AG04450 (cell line): Measurements from ENCODE around the gene KEL. TPM values are rescaled to one million over a fixed set of nuclear protein-coding genes. Genes with fewer than 3 reads are reported as not detected.

Experiments
- CTCF ChIA-PET: fragments of 300-600, 350-600 bp; formaldehyde crosslinking; extraction: SDS; loops from one replicate; lab custom pipeline; 2022; ENCODE audit warnings: antibody characterized with exemption, inconsistent platforms; lab: Charles Lee
- POLR2A ChIA-PET: fragments of 350-600 bp; formaldehyde crosslinking; extraction: SDS; loops from one replicate; lab custom pipeline; 2021; ENCODE audit warnings: antibody characterized with exemption, inconsistent platforms; lab: Yijun Ruan, JAX
- DNase-seq: peaks from one replicate; pipeline ENCODE4 v3.0.0-alpha.2; 2011; ENCODE audit warnings: low read depth, low spot score
- H3K27ac ChIP-seq: one replicate; pipeline ENCODE4 v1.5.1; 2012; ENCODE audit warnings: low read depth, low read length, control low read depth
- H3K27me3 ChIP-seq: one replicate; pipeline ENCODE4 v1.6.0; 2012; ENCODE audit warnings: low read length; ENCODE audit not compliant: control insufficient read depth, insufficient read depth
- H3K4me3 ChIP-seq: 2 replicates; pipeline ENCODE4 v1.5.1; 2011; ENCODE audit warnings: mild to moderate bottlenecking, low read depth, low read length, control low read depth
- H3K9me3 ChIP-seq: 2 replicates; pipeline ENCODE4 v1.5.1; 2012; ENCODE audit warnings: low read length; ENCODE audit not compliant: control insufficient read depth, insufficient read depth
- CTCF ChIP-seq: IDR thresholded peaks from 2 replicates; pipeline ENCODE4 v1.5.1; 2011; ENCODE audit warnings: low read depth, low read length, control low read depth, inconsistent platforms
- polyA plus RNA-seq: library from polyadenylated mRNA; depleted of rRNA; stranded (reverse); fragments of >200 nt; gene quantifications from 2 replicates; pipeline ENCODE4 v1.2.3, GENCODE V29; 2011

KEL gene
- polyA plus RNA-seq, 1 experiment: 0.09 TPM

- no peaks in the 10 kb centered on the region for H3K27me3 ChIP-seq
- no peak for DNase-seq
- TF ChIP-seq CTCF: no peak
- H3K27ac ChIP-seq: no peak overlapping the region
- ChIA-PET CTCF (no interaction called here), POLR2A (no interaction called here)
- no peaks in the 10 kb centered on the region; the same call in 1 of the 2 replicates for H3K9me3 ChIP-seq
- H3K4me3 ChIP-seq: no peak overlapping the region
These were observed 12.5 kb upstream of the KEL start for GRCh38 chr7:142974626-142975025.

- Histone ChIP-seq H3K27ac (no peak overlapping the region), H3K4me3 (no peak overlapping the region), H3K9me3 (no peaks in the 10 kb centered on the region; the same call in 1 of the 2 replicates), H3K27me3 (no peaks in the 10 kb centered on the region)
- DNase-seq: no peak
- ChIA-PET CTCF (no interaction called here), POLR2A (no interaction called here)
- no peak for TF ChIP-seq CTCF
These were observed 7.0 kb upstream of the KEL start for GRCh38 chr7:142969183-142969582.

- no peak overlapping the region for H3K4me3 ChIP-seq
- no peak for DNase-seq
- CTCF ChIA-PET: no interaction called here
- no peak for TF ChIP-seq CTCF
- no peaks in the 10 kb centered on the region for H3K27me3 ChIP-seq
- H3K9me3 ChIP-seq: no peaks in the 10 kb centered on the region; the same call in 1 of the 2 replicates
- POLR2A ChIA-PET: no interaction called here
- H3K27ac ChIP-seq: no peak overlapping the region
These were observed 6.1 kb upstream of the KEL start for GRCh38 chr7:142968229-142968628.

- Histone ChIP-seq H3K27me3 (no peaks in the 10 kb centered on the region), H3K9me3 (peaks cover 13% of the 10 kb centered on the region), H3K4me3 (no peak overlapping the region), H3K27ac (no peak overlapping the region)
- ChIA-PET POLR2A (no interaction called here), CTCF (interaction anchor here (0.8 kb wide), 1 partner anchor 38 kb away, joined by 3 read pairs; no protein-coding TSS in a partner anchor)
- no peak for TF ChIP-seq CTCF
- DNase-seq: no peak
These were observed 2.5 kb upstream of the KEL start for GRCh38 chr7:142964502-142965246.

GRCh38 chr7:142963993-142964392 lies 1.8 kb upstream of the KEL start:
- POLR2A ChIA-PET: no interaction called here
- no peaks in the 10 kb centered on the region for H3K27me3 ChIP-seq
- no peak for DNase-seq
- no peak overlapping the region for H3K27ac ChIP-seq
- H3K4me3 ChIP-seq: no peak overlapping the region
- CTCF ChIA-PET: interaction anchor here (0.7 kb wide), 1 partner anchor 39 kb away, joined by 3 read pairs; no protein-coding TSS in a partner anchor
- TF ChIP-seq CTCF: no peak
- H3K9me3 ChIP-seq: peaks cover 13% of the 10 kb centered on the region
